A673 (cell line): ENCODE results near the gene ENPP5.

ENCODE experiments used
- EZH2 ChIP-seq: fragments of 200-600 bp; sonication (generic); IDR thresholded peaks from 2 replicates; pipeline ENCODE4 v1.6.1; 2017; ENCODE audit warnings: borderline replicate concordance, low read depth, mild to moderate bottlenecking, mixed read lengths, antibody characterized with exemption, low read length; ENCODE audit not compliant: poor library complexity, severe bottlenecking
- TF ChIP-seq, protein P1 (sequence below): fragments of 300-800, 200-600 bp; sonication (generic); conservative IDR thresholded peaks from 2 replicates; pipeline ENCODE4 v1.5.1; 2017; ENCODE audit warnings: low read depth, mild to moderate bottlenecking, antibody characterized with exemption, low read length, moderate library complexity, mixed read lengths

DNA sequence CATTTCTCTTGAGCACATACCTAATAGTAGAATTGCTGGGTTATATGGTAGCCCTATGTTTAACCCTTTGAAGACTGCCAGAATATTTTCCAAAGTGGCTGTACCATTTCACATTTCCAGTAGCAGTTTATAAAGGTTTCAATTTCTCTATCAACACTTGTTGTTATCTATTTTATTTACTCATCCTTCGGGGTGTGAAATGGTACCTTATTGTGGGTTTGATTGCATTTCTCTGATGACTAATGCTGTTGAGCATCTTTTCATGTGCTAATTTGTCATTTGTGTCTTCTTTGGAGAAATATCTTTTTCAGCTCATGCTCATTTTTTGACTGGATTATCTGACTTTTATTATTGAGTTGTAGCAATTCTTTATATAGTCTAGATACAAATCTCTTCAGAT, 35.6 kb downstream of the ENPP5 start:
- TF ChIP-seq, protein P1, sequence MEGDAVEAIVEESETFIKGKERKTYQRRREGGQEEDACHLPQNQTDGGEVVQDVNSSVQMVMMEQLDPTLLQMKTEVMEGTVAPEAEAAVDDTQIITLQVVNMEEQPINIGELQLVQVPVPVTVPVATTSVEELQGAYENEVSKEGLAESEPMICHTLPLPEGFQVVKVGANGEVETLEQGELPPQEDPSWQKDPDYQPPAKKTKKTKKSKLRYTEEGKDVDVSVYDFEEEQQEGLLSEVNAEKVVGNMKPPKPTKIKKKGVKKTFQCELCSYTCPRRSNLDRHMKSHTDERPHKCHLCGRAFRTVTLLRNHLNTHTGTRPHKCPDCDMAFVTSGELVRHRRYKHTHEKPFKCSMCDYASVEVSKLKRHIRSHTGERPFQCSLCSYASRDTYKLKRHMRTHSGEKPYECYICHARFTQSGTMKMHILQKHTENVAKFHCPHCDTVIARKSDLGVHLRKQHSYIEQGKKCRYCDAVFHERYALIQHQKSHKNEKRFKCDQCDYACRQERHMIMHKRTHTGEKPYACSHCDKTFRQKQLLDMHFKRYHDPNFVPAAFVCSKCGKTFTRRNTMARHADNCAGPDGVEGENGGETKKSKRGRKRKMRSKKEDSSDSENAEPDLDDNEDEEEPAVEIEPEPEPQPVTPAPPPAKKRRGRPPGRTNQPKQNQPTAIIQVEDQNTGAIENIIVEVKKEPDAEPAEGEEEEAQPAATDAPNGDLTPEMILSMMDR: no peak
- no peak for TF ChIP-seq EZH2
